Neuronal stem cell (in vitro differentiated cells): ENCODE measurements around the gene FAM219A.

ENCODE experiments used
- DNase-seq: peaks from one replicate; pipeline ENCODE4 v3.0.0-alpha.2; 2013; ENCODE audit warnings: low spot score
- H2AFZ ChIP-seq: one replicate; pipeline ENCODE4 v1.6.1; 2013; ENCODE audit warnings: mild to moderate bottlenecking, low read length, inconsistent platforms
- H2AK5ac ChIP-seq: 2 replicates; pipeline ENCODE4 v1.6.1; 2013; ENCODE audit warnings: low read depth, mild to moderate bottlenecking, inconsistent platforms, low read length, moderate library complexity, mixed read lengths
- H2BK120ac ChIP-seq: 2 replicates; pipeline ENCODE4 v1.6.1; 2013; ENCODE audit warnings: low read depth, mild to moderate bottlenecking, inconsistent platforms, low read length, moderate library complexity, mixed read lengths
- H2BK12ac ChIP-seq: one replicate; pipeline ENCODE4 v1.6.1; 2013; ENCODE audit warnings: low read length, inconsistent platforms
- H2BK15ac ChIP-seq: 2 replicates; pipeline ENCODE4 v1.6.1; 2013; ENCODE audit warnings: mild to moderate bottlenecking, low read length, inconsistent platforms, mixed read lengths
- H2BK5ac ChIP-seq: one replicate; pipeline ENCODE4 v1.6.1; 2013; ENCODE audit warnings: inconsistent platforms, mild to moderate bottlenecking, low read length, moderate library complexity
- H3K14ac ChIP-seq: one replicate; pipeline ENCODE4 v1.6.1; 2013; ENCODE audit warnings: low read length, inconsistent platforms
- H3K18ac ChIP-seq: 2 replicates; pipeline ENCODE4 v1.6.1; 2013; ENCODE audit warnings: low read length, inconsistent platforms
- H3K23ac ChIP-seq: 2 replicates; pipeline ENCODE4 v1.6.1; 2013; ENCODE audit warnings: low read depth, mild to moderate bottlenecking, mixed read lengths, low read length, inconsistent platforms; ENCODE audit not compliant: poor library complexity
- H3K27ac ChIP-seq: replicated peaks from 3 replicates; pipeline ENCODE4 v1.5.1; 2013; ENCODE audit warnings: low read length, inconsistent platforms
- H3K27me3 ChIP-seq, 3 experiments: 2 replicates each; pipeline ENCODE4 v1.6.1; 2013; ENCODE audit warnings: low read length in 3 of 3, mild to moderate bottlenecking in 2 of 3, inconsistent platforms in 1 of 3, low read depth in 1 of 3, mixed read lengths in 1 of 3, moderate library complexity in 1 of 3; ENCODE audit not compliant: control insufficient read depth in 3 of 3, insufficient read depth in 3 of 3
- H3K36me3 ChIP-seq, 2 donors: replicated peaks in 1 of 2; 2 replicates each; pipeline ENCODE4 v1.6.1; 2013; ENCODE audit warnings: low read length in 2 of 2; ENCODE audit not compliant: control insufficient read depth in 2 of 2, insufficient read depth in 2 of 2
- H3K4ac ChIP-seq: 2 replicates; pipeline ENCODE4 v1.6.1; 2013; ENCODE audit warnings: inconsistent platforms, mild to moderate bottlenecking, low read length, moderate library complexity
- H3K4me1 ChIP-seq, 2 donors: 1 replicate in 1 of 2; 2 replicates in 1 of 2; pipeline ENCODE4 v1.6.1; 2013; ENCODE audit warnings: low read length in 2 of 2, low read depth in 1 of 2; ENCODE audit not compliant: control insufficient read depth in 2 of 2, insufficient read depth in 1 of 2
- H3K4me2 ChIP-seq: one replicate; pipeline ENCODE4 v1.6.1; 2013; ENCODE audit warnings: mild to moderate bottlenecking, low read length, inconsistent platforms; ENCODE audit not compliant: insufficient read depth, poor library complexity, severe bottlenecking
- H3K4me3 ChIP-seq, 2 donors: 2 replicates each; pipeline ENCODE4 v1.5.1; 2013; ENCODE audit warnings: low read length in 2 of 2, mild to moderate bottlenecking in 2 of 2, inconsistent platforms in 1 of 2, moderate library complexity in 1 of 2
- H3K79me1 ChIP-seq: one replicate; pipeline ENCODE4 v1.6.1; 2013; ENCODE audit warnings: low read depth, mild to moderate bottlenecking, inconsistent platforms, low read length, moderate library complexity
- H3K9ac ChIP-seq: one replicate; pipeline ENCODE4 v1.6.1; 2013; ENCODE audit warnings: mild to moderate bottlenecking, low read depth, low read length, inconsistent platforms; ENCODE audit not compliant: poor library complexity
- H3K9me3 ChIP-seq, 2 donors: replicated peaks in 1 of 2; 2 replicates each; pipeline versions ENCODE3 to v1.6.1; 2013; ENCODE audit warnings: low read length in 2 of 2, mild to moderate bottlenecking in 2 of 2, inconsistent platforms in 1 of 2, low read depth in 1 of 2, mixed read lengths in 1 of 2, moderate library complexity in 1 of 2; ENCODE audit not compliant: control insufficient read depth in 2 of 2, insufficient read depth in 1 of 2
- H4K8ac ChIP-seq: one replicate; pipeline ENCODE4 v1.6.1; 2013; ENCODE audit warnings: low read depth, mild to moderate bottlenecking, inconsistent platforms, low read length, moderate library complexity
- H4K91ac ChIP-seq: one replicate; pipeline ENCODE4 v1.6.1; 2013; ENCODE audit warnings: low read length, low read depth, mild to moderate bottlenecking, inconsistent platforms; ENCODE audit not compliant: poor library complexity
- WGBS, 2 donors: extraction: QIAGEN DNeasy Blood & Tissue Kit; methylation state at CpG; one replicate each; pipeline ENCODE4 v1.1.7; 2013; ENCODE audit warnings: missing lambda C conversion rate in 2 of 2, mixed read lengths in 1 of 2; ENCODE audit not compliant: insufficient read length in 2 of 2, insufficient replicate concordance in 1 of 2; ENCODE audit errors: extremely low coverage in 2 of 2; 5-methylcytosine and 5-hydroxymethylcytosine counted together

FAM219A gene

GRCh38 chr9:34386656-34387055 lies 71.7 kb downstream of the FAM219A start:
- no peak overlapping the region for H2AK5ac ChIP-seq
- H2BK120ac ChIP-seq, result no peak overlapping the region
- no peak overlapping the region for H3K27ac ChIP-seq
- H3K9ac ChIP-seq, result no peak overlapping the region
- no peak overlapping the region for H3K4ac ChIP-seq
- no peak overlapping the region for H4K8ac ChIP-seq
- DNase-seq, result no peak
- no peaks in the 10 kb centered on the region for H3K9me3 ChIP-seq
- H3K36me3 ChIP-seq, result no peaks in the 10 kb centered on the region
- no peak overlapping the region for H3K14ac ChIP-seq
- WGBS, 2 donors, result no CpG with 5 or more reads among the region's 3 CpGs
- H3K27me3 ChIP-seq, result peaks cover 2 to 18% (median 12%) of the 10 kb centered on the region in 3 experiments
- no peak overlapping the region for H3K4me2 ChIP-seq
- no peak overlapping the region for H2AFZ ChIP-seq
- H2BK15ac ChIP-seq, result no peak overlapping the region
- H3K4me1 ChIP-seq, result no peaks in the 10 kb centered on the region
- H4K91ac ChIP-seq, result no peak overlapping the region
- no peaks in the 10 kb centered on the region for H3K79me1 ChIP-seq
- H3K18ac ChIP-seq, result no peak overlapping the region
- no peak overlapping the region for H2BK5ac ChIP-seq
- no peak overlapping the region for H3K4me3 ChIP-seq
- no peak overlapping the region for H2BK12ac ChIP-seq
- no peak overlapping the region for H3K23ac ChIP-seq

- Histone ChIP-seq H3K79me1 (no peaks in the 10 kb centered on the region), H3K27ac (no peak overlapping the region), H4K8ac (no peak overlapping the region), H3K4me2 (no peak overlapping the region), H2AFZ (no peak overlapping the region), H3K18ac (no peak overlapping the region), H2BK15ac (no peak overlapping the region), H3K4me3 (no peak overlapping the region), H3K9me3 (no peaks in the 10 kb centered on the region), H3K27me3 (peaks cover 4 to 28% (median 21%) of the 10 kb centered on the region in 3 experiments), H3K14ac (peak overlapping the region; percentile 82), H2BK120ac (no peak overlapping the region), H3K36me3 (no peaks in the 10 kb centered on the region), H3K9ac (no peak overlapping the region), H3K4ac (no peak overlapping the region), H2AK5ac (no peak overlapping the region), H3K23ac (no peak overlapping the region), H2BK5ac (no peak overlapping the region), H4K91ac (no peak overlapping the region), H3K4me1 (peaks cover 5 to 7% of the 10 kb centered on the region in 2 donors), H2BK12ac (no peak overlapping the region)
- no CpG with 5 or more reads among the region's 6 CpGs for WGBS, 2 donors
- DNase-seq, result no peak
These were observed 72.7 kb downstream of the FAM219A start for GRCh38 chr9:34385561-34386230.

GRCh38 chr9:34384368-34385165 lies 73.8 kb downstream of the FAM219A start:
- H2AK5ac ChIP-seq, result no peak overlapping the region
- no peak overlapping the region for H3K27ac ChIP-seq
- H3K9ac ChIP-seq, result no peak overlapping the region
- H3K4ac ChIP-seq, result no peak overlapping the region
- no peak overlapping the region for H2BK5ac ChIP-seq
- H2AFZ ChIP-seq, result no peak overlapping the region
- peaks cover 7 to 37% (median 32%) of the 10 kb centered on the region in 3 experiments for H3K27me3 ChIP-seq
- no peak overlapping the region for H2BK120ac ChIP-seq
- no peak for DNase-seq
- H4K91ac ChIP-seq, result no peak overlapping the region
- H3K23ac ChIP-seq, result no peak overlapping the region
- peaks cover 10 to 14% of the 10 kb centered on the region in 2 donors for H3K4me1 ChIP-seq
- H3K79me1 ChIP-seq, result no peaks in the 10 kb centered on the region
- peak overlapping the region; percentile 4 for H3K4me2 ChIP-seq
- H3K4me3 ChIP-seq, result no peak overlapping the region
- H3K36me3 ChIP-seq, result no peaks in the 10 kb centered on the region
- H3K9me3 ChIP-seq, result no peaks in the 10 kb centered on the region
- H3K18ac ChIP-seq, result no peak overlapping the region
- WGBS, 2 donors, result no CpG with 5 or more reads among the region's 7 CpGs
- no peak overlapping the region for H3K14ac ChIP-seq
- H4K8ac ChIP-seq, result no peak overlapping the region
- no peak overlapping the region for H2BK15ac ChIP-seq
- H2BK12ac ChIP-seq, result no peak overlapping the region

GRCh38 chr9:34383904-34384303 lies 74.5 kb downstream of the FAM219A start:
- Histone ChIP-seq H2AFZ (no peak overlapping the region), H3K4ac (no peak overlapping the region), H2BK5ac (no peak overlapping the region), H3K4me2 (no peak overlapping the region), H3K23ac (no peak overlapping the region), H3K9ac (no peak overlapping the region), H4K91ac (no peak overlapping the region), H4K8ac (no peak overlapping the region), H3K36me3 (no peaks in the 10 kb centered on the region), H2AK5ac (no peak overlapping the region), H3K18ac (no peak overlapping the region), H3K27ac (no peak overlapping the region), H3K14ac (no peak overlapping the region), H3K9me3 (no peaks in the 10 kb centered on the region), H3K27me3 (peaks cover 7 to 39% (median 37%) of the 10 kb centered on the region in 3 experiments), H2BK15ac (no peak overlapping the region), H2BK120ac (no peak overlapping the region), H3K4me1 (peaks cover 10 to 14% of the 10 kb centered on the region in 2 donors), H3K79me1 (no peaks in the 10 kb centered on the region), H2BK12ac (no peak overlapping the region), H3K4me3 (no peak overlapping the region)
- DNase-seq, result no peak
- whole genome bisulfite sequencing, 2 donors, result no CpG with 5 or more reads among the region's 4 CpGs
